Right ventricle myocardium superior (tissue), 1 donor: ENCODE measurements around the gene PGPEP1. TPM values are rescaled to one million over a fixed set of nuclear protein-coding genes. Genes with fewer than 3 reads are reported as not detected.
A peak's percentile ranks its signal among the peaks of the same experiment; 100 is the strongest.
"Not testable (repeated sequence)": the region's sequence is repeated elsewhere in the genome, so short reads cannot be mapped to it uniquely, and the experiment has no call there.

Experiments
- ATAC-seq: fragments of 200-7000 bp; cut with Tn5 transposase; one replicate; pipeline ENCODE4 v1.9.1; 2020; ENCODE audit warnings: mild to moderate bottlenecking; ENCODE audit not compliant: poor library complexity
- DNase-seq: peaks from one replicate; pipeline ENCODE4 v3.0.0-alpha.2; 2020
- intact Hi-C: fragments of 100-400 bp; cut with DNase I; formaldehyde crosslinking; loops from one replicate; pipeline ENCODE4 v1.11.2; 2022
- total RNA-seq: library from RNA; stranded (reverse); fragmentation: NEBNext Ultra II Directional; extraction: Animal tissue kit (Norgen Biotek cat#: 25700); gene quantifications from one replicate; pipeline ENCODE4 v1.2.1, GENCODE V29; 2021
- donor health status: DM: no; HTN: yes; CAD: no; lungs with severe emphysema.

PGPEP1 gene
- total RNA-seq, 1 donor from 2014 or later, result 33.6 TPM

DNA sequence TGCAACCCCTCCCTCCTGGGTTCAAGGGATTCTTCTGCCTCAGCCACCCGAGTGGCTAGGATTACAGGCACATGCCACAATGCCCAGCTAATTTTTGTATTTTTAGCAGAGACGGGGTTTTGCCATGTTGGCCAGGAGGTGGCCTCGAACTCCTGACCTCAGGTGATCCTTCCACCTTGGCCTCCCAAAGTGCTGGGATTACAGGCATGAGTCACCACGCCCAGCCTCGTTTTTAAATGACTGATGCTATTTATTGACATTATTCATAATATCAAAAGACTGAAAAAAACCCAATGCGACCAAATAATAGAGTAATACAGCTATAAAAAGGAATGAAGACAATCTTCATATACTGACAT, 16.0 kb upstream of the PGPEP1 start:
- DNase-seq, ATAC-seq: not testable (repeated sequence)
- intact Hi-C loops, result loop anchor here (10.0 kb wide), 1 partner anchor 120 kb away; the partner anchor contains the start of gene RAB3A

- no peak for DNase-seq
- no peak for ATAC-seq
- intact Hi-C loops, result loop anchor here (10.0 kb wide), 1 partner anchor 122 kb away; the partner anchor contains the start of gene RAB3A
Measured at GRCh38 chr19:18326772-18327171, 13.6 kb upstream of the PGPEP1 start.

DNA sequence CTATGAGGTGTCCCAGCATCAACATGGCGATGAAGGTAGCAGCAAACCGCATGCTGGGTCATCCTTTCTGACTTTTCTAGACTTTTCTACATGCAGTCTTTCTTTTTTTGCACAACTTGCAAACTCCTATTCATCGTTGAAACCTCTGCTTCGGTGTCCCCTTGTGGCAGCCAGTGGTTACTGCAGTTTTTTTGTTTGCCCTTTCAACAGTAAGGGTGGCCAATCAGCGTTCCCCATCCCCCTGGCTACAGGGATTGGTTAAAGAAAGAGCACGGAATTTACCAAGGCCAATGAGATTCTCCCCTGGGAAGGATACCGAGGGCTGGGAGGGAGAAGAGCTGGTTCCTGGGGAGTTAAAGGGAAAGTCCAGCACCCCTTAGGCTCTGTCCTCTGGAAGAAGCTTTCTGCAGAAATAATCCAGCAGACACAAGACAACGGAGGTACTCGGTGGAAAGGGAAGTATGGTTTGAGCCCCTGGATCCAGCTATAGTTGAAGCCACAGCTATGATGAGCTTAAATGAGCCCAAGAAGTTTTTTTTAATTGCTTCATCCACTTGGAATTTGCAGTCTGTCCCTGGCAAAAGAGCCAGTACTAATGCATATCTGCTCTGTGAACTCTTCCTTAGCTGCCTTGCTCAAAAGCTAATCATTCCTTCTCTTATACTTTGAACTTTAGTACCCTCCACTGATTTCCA, 11.9 kb upstream of the PGPEP1 start:
- DNase-seq (peak; percentile 89), ATAC-seq (peak; percentile 98)
- intact Hi-C loops, result loop anchor here (10.0 kb wide), 1 partner anchor 124 kb away; the partner anchor contains the start of gene RAB3A

GRCh38 chr19:18329035-18329376, 11.4 kb upstream of the PGPEP1 start:
- DNase-seq (no peak), ATAC-seq (peak; percentile 9)
- intact Hi-C loops, result loop anchor here (10.0 kb wide), 1 partner anchor 124 kb away; the partner anchor contains the start of gene RAB3A

GRCh38 chr19:18330868-18331267, 9.5 kb upstream of the PGPEP1 start:
- intact Hi-C loops, result no loop called here
- ATAC-seq (no peak), DNase-seq (no peak)

DNA sequence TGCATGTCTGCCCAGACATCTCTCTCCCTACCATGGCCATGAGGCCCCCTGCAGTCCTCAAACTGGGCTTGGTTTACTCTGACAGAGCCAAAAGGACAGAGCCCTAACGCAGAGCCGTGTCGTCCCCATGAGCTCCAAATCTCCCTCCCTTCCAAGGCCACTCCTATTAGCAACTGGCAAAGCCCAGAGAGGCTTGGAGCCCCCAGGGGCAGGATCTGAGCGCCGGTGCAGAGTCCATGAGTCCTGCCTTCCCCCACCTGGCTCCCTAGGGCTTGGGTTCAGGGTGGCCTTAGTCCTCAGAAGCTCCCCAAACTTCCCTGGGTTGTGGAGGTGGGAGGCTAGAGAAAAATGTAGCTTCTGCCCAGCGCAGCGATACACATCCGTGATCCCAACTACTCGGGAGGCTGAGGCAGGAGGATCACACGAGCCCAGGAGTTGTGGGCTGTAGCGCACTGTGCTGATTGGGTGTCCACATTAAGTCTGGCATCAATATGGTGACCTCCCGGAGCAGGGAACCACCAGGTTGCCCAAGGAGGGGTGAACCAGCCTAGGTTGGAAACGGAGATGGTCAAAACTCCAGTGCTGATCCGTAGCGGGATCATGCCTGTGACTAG, 7.4 kb upstream of the PGPEP1 start:
- ATAC-seq, result no peak
- DNase-seq, result no peak
- intact Hi-C loops, result no loop called here

- DNase-seq, result no peak
Measured at GRCh38 chr19:18333680-18334079, 6.7 kb upstream of the PGPEP1 start.

GRCh38 chr19:18336121-18336520, 4.3 kb upstream of the PGPEP1 start:
- DNase-seq, result no peak
- intact Hi-C loops, result no loop called here
- no peak for ATAC-seq

More at GRCh38 chr19:18333680-18334079, 6.7 kb upstream of the PGPEP1 start:
- intact Hi-C loops, result no loop called here
- no peak for ATAC-seq

DNA sequence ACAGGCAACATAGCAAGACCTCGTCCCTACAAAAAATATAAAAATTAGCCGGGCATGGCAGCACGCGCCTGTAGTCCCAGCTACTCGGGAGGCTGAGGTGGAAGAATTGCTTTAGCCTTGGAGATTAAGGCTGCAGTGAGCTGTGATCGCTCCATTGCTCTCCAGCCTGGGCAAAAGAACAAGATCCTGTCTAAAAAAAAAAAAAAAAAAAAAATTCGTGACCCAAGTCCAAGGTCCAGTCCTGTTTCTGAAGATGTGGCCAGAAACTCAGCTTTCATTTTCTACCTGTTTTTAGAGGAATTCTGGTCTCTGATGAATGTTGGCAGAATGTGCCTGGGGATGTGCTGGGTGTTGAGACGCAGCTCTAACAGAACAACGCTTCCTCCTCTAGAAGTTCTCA, 1.9 kb upstream of the PGPEP1 start:
- ATAC-seq (no peak), DNase-seq (no peak)
- intact Hi-C loops, result no loop called here

DNA sequence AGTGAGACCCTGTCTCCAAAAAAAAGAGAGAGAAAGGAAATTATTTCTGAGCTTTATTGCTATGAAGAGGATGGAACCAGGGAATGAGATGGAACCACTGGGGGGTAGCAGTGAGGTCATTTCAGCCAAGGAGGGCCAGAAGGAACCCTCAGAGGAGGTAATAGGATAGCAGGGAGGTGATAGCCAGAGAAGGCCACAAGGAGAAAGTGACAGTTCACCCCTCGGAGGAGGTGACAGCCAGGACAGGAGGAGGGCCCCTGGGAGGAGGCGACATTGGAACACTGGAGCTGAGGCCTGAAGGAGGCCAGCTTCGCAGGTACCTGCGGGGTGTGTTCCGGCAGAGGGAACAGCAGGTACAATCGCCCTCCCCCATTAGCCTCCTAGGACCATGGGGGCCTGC, 675 bp upstream of the PGPEP1 start:
- DNase-seq, result no peak
- intact Hi-C loops, result no loop called here
- ATAC-seq, result no peak

DNA sequence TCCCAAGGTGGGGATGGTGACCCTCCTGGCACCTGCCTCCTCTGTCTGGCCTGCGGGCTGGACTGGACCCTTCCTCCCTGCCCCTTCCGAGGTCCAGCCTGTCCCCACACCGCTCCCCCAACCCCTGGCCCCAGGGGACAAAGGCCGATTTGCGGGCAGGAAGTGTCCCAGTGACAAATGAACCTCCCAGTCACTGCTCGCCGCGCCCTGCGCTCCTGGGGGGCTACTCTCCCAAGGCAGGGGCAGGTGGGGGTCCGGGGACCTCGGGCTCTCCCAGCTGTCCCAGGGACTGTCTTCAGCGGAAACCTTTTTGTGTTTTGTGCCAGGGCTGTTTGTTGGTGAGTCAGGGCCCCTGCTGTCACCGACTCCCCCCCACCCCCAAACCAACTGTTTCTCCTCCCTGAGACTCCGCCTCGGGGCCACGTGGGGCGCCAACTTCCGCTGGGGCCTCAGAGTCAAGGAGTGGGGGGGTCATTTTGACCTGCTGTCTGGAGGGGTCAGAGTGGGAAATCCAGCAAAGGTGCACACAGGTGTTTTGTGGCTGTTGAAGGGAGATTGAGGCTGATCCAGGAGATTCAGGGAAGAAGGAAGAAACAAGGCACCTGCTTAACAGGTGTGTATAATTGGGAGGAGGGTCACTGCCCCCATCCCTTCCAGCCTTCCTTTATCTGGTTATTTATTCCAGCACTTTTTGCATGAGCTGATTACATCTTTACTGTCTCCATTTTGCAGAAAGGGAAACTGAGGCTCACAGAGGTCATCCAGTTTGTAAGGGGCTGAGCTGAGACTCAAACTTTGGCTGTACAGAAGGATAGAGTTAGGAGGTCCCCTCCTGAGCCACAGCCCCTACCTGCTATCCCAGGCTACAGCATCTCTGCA, 831 bp downstream of the PGPEP1 start:
- peak; percentile 75 for DNase-seq
- intact Hi-C loops, result no loop called here
- ATAC-seq, result peak; percentile 51

GRCh38 chr19:18342090-18342632, 1.8 kb downstream of the PGPEP1 start:
- intact Hi-C loops, result no loop called here
- no peak for ATAC-seq
- DNase-seq, result no peak

DNA sequence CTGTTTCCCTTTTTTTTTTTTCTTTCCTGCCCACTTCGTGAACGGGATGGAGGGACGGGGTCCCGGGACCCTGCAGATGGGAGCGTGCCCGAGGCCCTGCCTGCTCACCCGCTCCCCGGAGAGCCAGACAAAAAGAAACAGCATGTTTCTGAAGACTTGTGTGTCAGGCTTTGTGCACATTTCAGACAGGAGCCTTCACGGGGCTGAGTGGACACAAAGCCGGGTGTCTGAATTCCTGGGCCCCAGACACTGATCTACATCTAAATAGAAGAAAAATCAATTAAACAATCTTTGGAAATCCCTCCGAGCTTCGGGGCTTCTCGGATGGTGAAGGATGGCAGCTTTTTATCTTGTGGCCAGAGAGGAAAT, 4.2 kb downstream of the PGPEP1 start:
- intact Hi-C loops, result no loop called here
- DNase-seq, result no peak
- ATAC-seq, result no peak

- no peak for ATAC-seq
- DNase-seq, result no peak
- intact Hi-C loops, result loop anchor here (5.0 kb wide), 2 partner anchors 47 to 67 kb away; no protein-coding TSS in a partner anchor
Measured at GRCh38 chr19:18345296-18345695, 4.9 kb downstream of the PGPEP1 start.

DNA sequence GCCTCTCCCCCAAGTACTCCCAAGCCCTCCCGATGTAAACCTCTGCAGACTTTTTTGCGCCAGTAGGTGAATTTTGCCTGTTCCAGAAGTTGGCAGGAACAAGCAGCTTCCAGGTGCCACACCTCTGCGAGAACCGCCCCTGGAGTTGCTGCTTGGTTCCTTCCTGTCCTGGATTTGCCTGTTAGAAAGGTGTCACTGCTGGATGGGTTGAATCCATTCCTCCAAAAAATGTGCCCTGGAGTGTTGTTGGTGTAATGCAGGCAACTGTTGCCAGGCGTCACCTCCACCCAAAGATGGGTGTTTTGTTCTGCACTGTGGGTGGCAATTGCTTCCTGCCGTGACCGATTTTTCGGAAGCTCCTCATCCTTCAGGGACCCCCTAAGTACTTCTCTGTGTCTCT, 5.7 kb downstream of the PGPEP1 start:
- intact Hi-C loops, result loop anchor here (5.0 kb wide), 2 partner anchors 46 to 66 kb away; no protein-coding TSS in a partner anchor
- DNase-seq, result no peak

DNA sequence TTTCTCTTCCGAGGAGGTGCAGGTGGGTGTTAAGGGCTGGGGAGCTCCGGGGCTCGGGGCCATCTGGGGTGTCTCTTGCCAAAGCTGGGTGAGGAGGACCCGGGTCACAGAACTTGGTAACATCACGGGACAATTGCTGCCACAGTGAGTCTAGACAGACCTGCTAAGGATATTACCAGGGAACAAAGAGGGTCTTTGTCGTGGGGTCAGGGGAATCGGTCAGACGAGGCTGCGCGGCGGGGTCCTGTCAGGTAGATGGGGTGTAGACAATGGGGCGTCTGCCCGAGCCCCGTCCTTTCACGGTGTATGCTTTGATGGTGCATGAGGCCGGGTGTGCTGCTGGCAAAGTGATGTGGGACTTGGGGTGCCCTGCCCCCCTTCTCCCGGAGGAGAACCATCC, 7.8 kb downstream of the PGPEP1 start:
- ATAC-seq (no peak), DNase-seq (no peak)
- intact Hi-C loops, result loop anchor here (5.0 kb wide), 2 partner anchors 44 to 64 kb away; no protein-coding TSS in a partner anchor

More for the DNA sequence above, 5.7 kb downstream of the PGPEP1 start:
- no peak for ATAC-seq

DNA sequence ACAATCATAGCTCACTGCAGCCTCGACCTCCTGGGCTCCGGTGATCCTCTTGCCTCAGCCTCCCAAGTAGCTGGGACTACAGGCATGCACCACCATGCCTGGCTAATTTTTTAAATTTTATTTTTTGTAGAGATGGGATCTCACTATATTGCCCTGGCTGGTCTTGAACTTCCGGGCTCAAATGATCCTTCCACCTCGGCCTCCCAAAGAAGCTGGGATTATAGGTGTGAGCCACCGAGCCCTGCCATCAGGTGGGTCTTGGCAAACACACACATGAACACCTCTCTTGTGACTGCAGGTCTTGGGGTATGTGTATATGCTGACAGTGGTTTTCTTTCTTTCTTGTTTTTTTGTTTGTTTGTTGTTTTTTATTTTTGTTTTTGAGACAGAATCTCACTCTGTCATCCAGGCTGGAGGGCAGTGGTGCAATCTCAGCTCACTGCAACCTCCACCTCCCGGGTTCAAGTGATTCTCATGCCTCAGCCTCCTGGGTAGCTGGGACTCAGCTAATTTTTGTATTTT, 8.5 kb downstream of the PGPEP1 start:
- not testable (repeated sequence) for DNase-seq, ATAC-seq
- intact Hi-C loops, result loop anchor here (5.0 kb wide), 2 partner anchors 43 to 63 kb away; no protein-coding TSS in a partner anchor

DNA sequence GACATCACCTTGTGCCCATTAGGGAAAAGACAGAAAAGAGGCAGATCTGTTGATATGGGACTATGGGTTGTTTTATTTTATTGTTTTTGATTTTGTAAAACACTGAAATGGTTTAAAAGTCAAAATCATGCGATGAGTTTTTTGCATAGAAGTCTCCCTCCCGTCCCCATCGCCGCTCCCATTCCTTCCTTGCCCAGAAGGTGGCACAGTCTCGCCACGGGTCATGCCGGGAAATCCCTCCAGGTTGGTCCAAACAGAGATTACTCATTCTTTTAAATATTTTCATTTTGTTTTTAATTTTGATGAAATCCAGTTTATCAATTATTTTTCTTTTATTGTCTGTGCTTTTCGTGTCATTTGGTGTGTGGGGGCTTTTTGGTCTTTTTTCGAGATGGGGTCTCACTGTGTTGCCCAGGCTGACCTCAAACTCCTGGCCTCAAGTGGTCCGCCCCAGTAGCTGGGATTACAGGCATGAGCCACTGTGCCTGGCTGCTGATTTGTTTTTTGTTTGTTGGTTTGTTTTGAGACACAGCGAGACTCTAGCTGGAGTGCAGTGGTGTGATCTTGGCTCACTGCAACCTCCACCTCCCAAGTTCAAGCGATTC, 9.2 kb downstream of the PGPEP1 start:
- intact Hi-C loops, result loop anchor here (5.0 kb wide), 2 partner anchors 43 to 63 kb away; no protein-coding TSS in a partner anchor
- DNase-seq (peak; percentile 59), ATAC-seq (peak; percentile 62)
